GM19463 (cell line): Measurements from ENCODE around the gene AMY1A.
"Not testable (repeated sequence)": the region's sequence is repeated elsewhere in the genome, so short reads cannot be mapped to it uniquely, and the experiment has no call there.

Source experiments
- ATAC-seq: cut with Tn5 transposase; IDR thresholded peaks from one replicate; pipeline ENCODE4 v1.9.1; 2021; ENCODE audit warnings: mild to moderate bottlenecking, moderate library complexity; ENCODE audit not compliant: unreplicated experiment

AMY1A gene

GRCh38 chr1:103655460-103655859 lies at the start of gene AMY1A:
Gene AMY1A, plus strand, starts transcription at chr1:103655760. Its CDS starts 571 bp downstream, at chr1:103656331.
- not testable (repeated sequence) for ATAC-seq

GRCh38 chr1:103616362-103616761 lies 39.2 kb upstream of the AMY1A start:
- ATAC-seq: no peak

- ATAC-seq: not testable (repeated sequence)
Observed at GRCh38 chr1:103616994-103617477, 38.5 kb upstream of the AMY1A start, which contains the start of gene AMY2A. Gene AMY2A, plus strand, starts transcription at chr1:103617427. Its CDS starts 14 bp downstream, at chr1:103617441.

- ATAC-seq: not testable (repeated sequence)
Observed at GRCh38 chr1:103627436-103627835, 28.1 kb upstream of the AMY1A start.

GRCh38 chr1:103641194-103641593 lies 14.4 kb upstream of the AMY1A start:
- ATAC-seq: not testable (repeated sequence)

GRCh38 chr1:103643908-103644307 lies 11.7 kb upstream of the AMY1A start:
- not testable (repeated sequence) for ATAC-seq

- not testable (repeated sequence) for ATAC-seq
Observed at GRCh38 chr1:103650305-103650704, 5.3 kb upstream of the AMY1A start.

GRCh38 chr1:103650889-103651288 lies 4.7 kb upstream of the AMY1A start:
- ATAC-seq: not testable (repeated sequence)

GRCh38 chr1:103654133-103654532 lies 1.4 kb upstream of the AMY1A start:
- ATAC-seq: not testable (repeated sequence)

GRCh38 chr1:103676335-103676734 lies 20.8 kb downstream of the AMY1A start:
- not testable (repeated sequence) for ATAC-seq

GRCh38 chr1:103696110-103696509 lies 40.5 kb downstream of the AMY1A start, which contains the start of gene AMY1B:
Gene AMY1B, minus strand, starts transcription at chr1:103696210. Its CDS starts 571 bp downstream, at chr1:103695639.
- ATAC-seq: not testable (repeated sequence)

GRCh38 chr1:103697430-103697829 lies 41.9 kb downstream of the AMY1A start:
- not testable (repeated sequence) for ATAC-seq

- ATAC-seq: not testable (repeated sequence)
Observed at GRCh38 chr1:103700669-103701068, 45.1 kb downstream of the AMY1A start.

GRCh38 chr1:103701256-103701655 lies 45.7 kb downstream of the AMY1A start:
- not testable (repeated sequence) for ATAC-seq

- not testable (repeated sequence) for ATAC-seq
Observed at GRCh38 chr1:103707670-103708069, 52.1 kb downstream of the AMY1A start.

GRCh38 chr1:103710381-103710780 lies 54.8 kb downstream of the AMY1A start:
- not testable (repeated sequence) for ATAC-seq
